Naive thymus-derived CD4-positive, alpha-beta T cell (primary cell): ENCODE results near the gene RHEX. TPM values are rescaled to one million over a fixed set of nuclear protein-coding genes. Genes with fewer than 3 reads are reported as not detected.

Experiments
- ATAC-seq: fragments of 150-1000 bp; cut with Tn5 transposase; 2 replicates; pipeline ENCODE4 v1.10.0; 2021; ENCODE audit warnings: mild to moderate bottlenecking, moderate library complexity
- CTCF ChIA-PET: fragments of 350-600 bp; sonication (Branson Sonifier 250); formaldehyde crosslinking; loops from one replicate; lab custom pipeline; 2021; ENCODE audit warnings: antibody characterized with exemption; lab: Charles Lee
- POLR2A ChIA-PET: fragments of 350-600 bp; sonication (Branson Sonifier 250); formaldehyde crosslinking; loops from one replicate; lab custom pipeline; 2021; ENCODE audit warnings: antibody characterized with exemption, inconsistent platforms; lab: Charles Lee
- DNase-seq, 9 donors: peaks; one replicate each; pipeline versions ENCODE4 v3.0.0 to v3.0.0-alpha.2; 2020 to 2022; ENCODE audit warnings: mixed read lengths in 1 of 9
- H3K27ac ChIP-seq: one replicate; pipeline ENCODE4 v1.7.0; 2013; ENCODE audit warnings: mild to moderate bottlenecking, low read depth, low read length, moderate library complexity
- H3K27me3 ChIP-seq, 2 donors: one replicate each; pipeline ENCODE4 v1.7.0; 2013; ENCODE audit warnings: low read length in 2 of 2, mild to moderate bottlenecking in 2 of 2, moderate library complexity in 2 of 2; ENCODE audit not compliant: control insufficient read depth in 2 of 2, insufficient read depth in 2 of 2
- H3K36me3 ChIP-seq, 3 experiments: 1 replicate in 2 of 3; 2 replicates in 1 of 3; pipeline ENCODE4 v1.7.0; 2013; ENCODE audit warnings: low read length in 3 of 3, mild to moderate bottlenecking in 3 of 3, moderate library complexity in 1 of 3; ENCODE audit not compliant: insufficient read depth in 3 of 3, control insufficient read depth in 2 of 3
- H3K4me1 ChIP-seq, 2 donors: one replicate each; pipeline ENCODE4 v1.7.0; 2013; ENCODE audit warnings: low read length in 2 of 2, mild to moderate bottlenecking in 2 of 2, moderate library complexity in 1 of 2; ENCODE audit not compliant: control insufficient read depth in 2 of 2, insufficient read depth in 2 of 2
- H3K4me3 ChIP-seq: 2 replicates; pipeline ENCODE4 v1.7.0; 2013; ENCODE audit warnings: mild to moderate bottlenecking, low read length
- H3K9me3 ChIP-seq, 3 experiments: 1 replicate in 2 of 3; 2 replicates in 1 of 3; pipeline ENCODE4 v1.7.0; 2013; ENCODE audit warnings: low read length in 3 of 3; ENCODE audit not compliant: control insufficient read depth in 2 of 3
- H3K27ac Mint-ChIP-seq, 9 donors: one replicate each; pipeline ENCODE4 v1.8.0; 2020 to 2022; ENCODE audit warnings: mixed read lengths in 9 of 9, mild to moderate bottlenecking in 8 of 9, moderate library complexity in 5 of 9, inconsistent platforms in 2 of 9
- H3K27me3 Mint-ChIP-seq, 5 donors: one replicate each; pipeline ENCODE4 v1.8.0; 2021 to 2022; ENCODE audit warnings: mixed read lengths in 5 of 5, mild to moderate bottlenecking in 1 of 5
- H3K36me3 Mint-ChIP-seq, 5 donors: one replicate each; pipeline ENCODE4 v1.8.0; 2020 to 2022; ENCODE audit warnings: mixed read lengths in 5 of 5, mild to moderate bottlenecking in 3 of 5, inconsistent platforms in 1 of 5
- H3K4me1 Mint-ChIP-seq, 7 donors: one replicate each; pipeline ENCODE4 v1.8.0; 2020 to 2022; ENCODE audit warnings: mixed read lengths in 7 of 7, mild to moderate bottlenecking in 3 of 7, inconsistent platforms in 1 of 7
- H3K4me3 Mint-ChIP-seq, 10 donors: one replicate each; pipeline ENCODE4 v1.8.0; 2020 to 2022; ENCODE audit warnings: mild to moderate bottlenecking in 10 of 10, mixed read lengths in 10 of 10, moderate library complexity in 6 of 10, inconsistent platforms in 2 of 10
- H3K9me3 Mint-ChIP-seq, 11 donors: one replicate each; pipeline ENCODE4 v1.8.0; 2020 to 2022; ENCODE audit warnings: mixed read lengths in 11 of 11, mild to moderate bottlenecking in 4 of 11, inconsistent platforms in 1 of 11, moderate library complexity in 1 of 11
- intact Hi-C, 2 donors: fragments of 100-400 bp; cut with micrococcal nuclease; formaldehyde crosslinking; loops; one replicate each; pipeline ENCODE4 v1.15.1; 2023
- polyA plus RNA-seq, 2 donors: library from polyadenylated mRNA; unstranded; fragments of 300-500 nt; fragmentation: Illumina TruSeq; gene quantifications; one replicate each; pipeline ENCODE4 v1.2.3, GENCODE V29; 2021
- total RNA-seq, 6 experiments: library from RNA in 5 of 6; stranded (reverse) in 5 of 6; gene quantifications; 1 replicate in 5 of 6; 2 replicates in 1 of 6; pipeline ENCODE4 v1.2.3 and lab custom pipeline; 2021 to 2026

RHEX gene
- total and polyA plus RNA-seq, 7 experiments from 2014 or later: 0.22 to 2.8 (median 0.72) TPM; not detected in 3

- Mint-ChIP-seq H3K27me3 (peaks cover 13 to 51% (median 39%) of the 10 kb centered on the region in 5 donors), H3K4me1 (no peaks in the 10 kb centered on the region), H3K36me3 (no peaks in the 10 kb centered on the region), H3K4me3 (no peak overlapping the region), H3K9me3 (peaks cover 0 to 5% (median 0%) of the 10 kb centered on the region in 11 donors), H3K27ac (no peak overlapping the region)
- ChIA-PET POLR2A (no interaction called here), CTCF (no interaction called here)
- no peak overlapping the region for H3K27ac ChIP-seq
- H3K4me1 ChIP-seq: no peaks in the 10 kb centered on the region
- H3K9me3 ChIP-seq: no peaks in the 10 kb centered on the region
- no peaks in the 10 kb centered on the region for H3K27me3 ChIP-seq
- DNase-seq (no peak), ATAC-seq (peak; percentile 54)
- H3K4me3 ChIP-seq: no peak overlapping the region
- no peaks in the 10 kb centered on the region for H3K36me3 ChIP-seq
- intact Hi-C loops: no loop called here
These were observed 75.2 kb downstream of the RHEX start for GRCh38 chr1:206128196-206128595.

DNA sequence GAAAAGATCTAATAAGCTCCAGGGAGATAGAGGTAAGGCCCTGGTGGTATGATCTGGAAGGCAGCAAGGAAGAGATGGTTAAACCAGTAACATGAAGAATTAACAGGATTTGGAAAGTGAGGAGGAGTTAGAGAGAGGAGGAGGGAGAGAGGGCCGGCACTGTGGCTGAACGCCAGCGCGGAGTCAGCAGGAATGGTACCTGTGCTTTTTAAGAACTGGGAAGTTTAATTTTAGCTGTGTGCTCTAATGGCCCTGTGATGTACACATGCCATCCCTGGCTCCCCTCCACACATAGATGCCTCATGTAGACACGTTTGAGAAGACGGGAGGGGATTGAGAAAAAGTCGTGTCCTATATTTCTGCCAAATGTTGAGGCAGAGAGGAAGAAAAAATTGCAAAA lies 78.1 kb downstream of the RHEX start:
- Mint-ChIP-seq H3K4me3 (no peak overlapping the region), H3K9me3 (peaks cover 0 to 2% (median 0%) of the 10 kb centered on the region in 11 donors), H3K27ac (no peak overlapping the region), H3K36me3 (no peaks in the 10 kb centered on the region), H3K27me3 (peaks cover 13 to 46% (median 17%) of the 10 kb centered on the region in 5 donors), H3K4me1 (no peaks in the 10 kb centered on the region)
- no peak for ATAC-seq
- POLR2A ChIA-PET: no interaction called here
- CTCF ChIA-PET: no interaction called here
- intact Hi-C loops: no loop called here
- Histone ChIP-seq H3K27me3 (no peaks in the 10 kb centered on the region), H3K4me3 (no peak overlapping the region), H3K9me3 (no peaks in the 10 kb centered on the region), H3K36me3 (no peaks in the 10 kb centered on the region), H3K27ac (no peak overlapping the region), H3K4me1 (no peaks in the 10 kb centered on the region)
- DNase-seq: no peak

DNA sequence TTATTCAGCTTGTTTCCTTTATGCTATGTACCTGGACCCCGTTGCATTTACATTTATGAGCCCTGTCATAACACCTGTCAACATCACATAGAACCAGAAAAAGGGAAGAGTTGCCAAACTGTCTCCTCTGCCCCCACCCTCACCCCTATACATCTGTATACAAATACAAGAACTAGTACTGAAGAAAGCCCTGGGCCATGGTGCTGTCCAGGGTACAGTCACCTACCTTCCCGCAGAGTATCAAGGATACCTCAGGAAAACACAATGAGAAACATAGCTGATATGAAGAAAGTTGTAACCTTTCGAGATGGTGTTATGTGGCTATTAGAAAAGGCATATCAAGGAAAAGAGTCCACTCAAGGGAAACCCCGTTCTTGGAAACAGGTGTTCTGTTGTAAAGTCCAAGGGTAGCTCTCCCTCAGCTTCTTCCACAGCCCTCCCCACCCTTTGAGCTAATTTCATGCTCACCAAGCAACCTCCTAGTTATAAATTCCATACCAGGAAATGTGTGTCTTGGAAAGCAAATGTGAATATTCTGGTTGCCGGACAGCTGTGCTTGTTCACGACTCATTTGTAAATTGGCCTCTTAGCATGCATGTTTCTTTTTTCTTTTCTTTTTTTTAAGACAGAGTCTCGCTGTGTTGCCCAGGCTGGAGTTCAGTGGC lies 80.9 kb downstream of the RHEX start:
- intact Hi-C loops: no loop called here
- Mint-ChIP-seq H3K9me3 (no peaks in the 10 kb centered on the region), H3K27me3 (peaks cover 7 to 46% (median 11%) of the 10 kb centered on the region in 5 donors), H3K36me3 (no peaks in the 10 kb centered on the region), H3K27ac (no peak overlapping the region), H3K4me1 (no peaks in the 10 kb centered on the region), H3K4me3 (no peak overlapping the region)
- DNase-seq: no peak
- ChIA-PET POLR2A (no interaction called here), CTCF (interaction anchor here (0.6 kb wide), 1 partner anchor 1663 kb away, joined by 4 read pairs; no protein-coding TSS in a partner anchor)
- no peak overlapping the region for H3K4me3 ChIP-seq
- no peaks in the 10 kb centered on the region for H3K4me1 ChIP-seq
- no peaks in the 10 kb centered on the region for H3K27me3 ChIP-seq
- no peaks in the 10 kb centered on the region for H3K36me3 ChIP-seq
- no peaks in the 10 kb centered on the region for H3K9me3 ChIP-seq
- ATAC-seq: no peak
- H3K27ac ChIP-seq: no peak overlapping the region

DNA sequence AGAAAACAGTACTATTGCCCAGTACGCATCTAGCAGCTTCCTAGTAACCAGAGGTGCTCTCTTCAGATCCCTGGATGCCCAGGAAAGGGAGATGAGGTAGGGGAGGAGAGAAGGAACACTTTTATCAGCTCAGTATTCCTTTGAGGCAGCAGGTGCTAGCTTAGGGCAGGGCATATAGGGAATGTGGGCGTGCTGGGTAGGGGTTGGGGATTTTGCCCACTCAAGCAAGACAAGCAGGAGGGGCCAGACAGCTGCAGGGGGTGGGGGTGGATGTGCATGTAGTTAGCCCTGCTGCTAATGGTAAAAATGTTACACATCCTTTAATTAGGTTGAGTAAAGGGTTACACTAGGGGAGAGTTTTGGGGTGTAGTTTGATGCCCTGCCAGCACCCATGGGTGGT lies 82.3 kb downstream of the RHEX start:
- Mint-ChIP-seq H3K9me3 (no peaks in the 10 kb centered on the region), H3K4me3 (no peak overlapping the region), H3K36me3 (no peaks in the 10 kb centered on the region), H3K27ac (no peak overlapping the region), H3K27me3 (peaks cover 10 to 49% (median 21%) of the 10 kb centered on the region in 5 donors), H3K4me1 (no peaks in the 10 kb centered on the region)
- ChIA-PET POLR2A (no interaction called here), CTCF (interaction anchor here (1.0 kb wide), 1 partner anchor 158 kb away, joined by 3 read pairs; no protein-coding TSS in a partner anchor)
- no peak for DNase-seq
- H3K27me3 ChIP-seq: no peaks in the 10 kb centered on the region
- no peaks in the 10 kb centered on the region for H3K9me3 ChIP-seq
- intact Hi-C loops: no loop called here
- no peak overlapping the region for H3K4me3 ChIP-seq
- no peak overlapping the region for H3K27ac ChIP-seq
- no peaks in the 10 kb centered on the region for H3K36me3 ChIP-seq
- no peak for ATAC-seq
- H3K4me1 ChIP-seq: no peaks in the 10 kb centered on the region

- CTCF ChIA-PET: no interaction called here
- no peak for ATAC-seq
- no peak overlapping the region for H3K27ac Mint-ChIP-seq
These were observed 83.3 kb downstream of the RHEX start for GRCh38 chr1:206136241-206136640.

DNA sequence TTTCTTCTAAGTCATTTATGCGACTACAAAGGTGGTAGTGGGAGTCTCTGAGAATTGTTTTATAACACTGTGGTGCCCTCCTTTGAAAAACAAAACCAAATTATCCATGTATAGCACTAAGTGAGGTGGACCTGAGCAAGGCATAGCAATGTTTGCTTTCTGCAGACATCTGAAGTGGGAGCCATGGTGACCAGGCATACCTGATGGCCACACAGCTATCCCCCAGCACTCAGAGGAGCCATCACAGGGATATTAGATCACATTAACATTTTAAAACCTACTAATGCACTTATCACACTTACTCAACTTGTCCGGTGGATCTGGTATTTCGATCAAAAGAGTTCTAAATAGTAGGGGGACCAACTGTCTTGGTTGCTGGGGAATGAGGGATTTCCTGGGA lies 89.0 kb downstream of the RHEX start:
- ChIA-PET POLR2A (no interaction called here), CTCF (no interaction called here)
- Histone ChIP-seq H3K9me3 (no peaks in the 10 kb centered on the region), H3K27ac (no peak overlapping the region), H3K36me3 (no peaks in the 10 kb centered on the region), H3K4me3 (no peak overlapping the region), H3K4me1 (no peaks in the 10 kb centered on the region), H3K27me3 (no peaks in the 10 kb centered on the region)
- ATAC-seq (no peak), DNase-seq (no peak)
- Mint-ChIP-seq H3K27me3 (peaks cover 9 to 71% (median 20%) of the 10 kb centered on the region in 5 donors), H3K36me3 (no peaks in the 10 kb centered on the region), H3K4me1 (peaks cover 0 to 11% (median 6%) of the 10 kb centered on the region in 7 donors), H3K27ac (no peak overlapping the region), H3K4me3 (no peak overlapping the region), H3K9me3 (no peaks in the 10 kb centered on the region)
- intact Hi-C loops: no loop called here

More at GRCh38 chr1:206136241-206136640, 83.3 kb downstream of the RHEX start:
- no peaks in the 10 kb centered on the region for H3K36me3 ChIP-seq
- DNase-seq: no peak
- no peaks in the 10 kb centered on the region for H3K4me1 ChIP-seq
- no peaks in the 10 kb centered on the region for H3K9me3 ChIP-seq
- POLR2A ChIA-PET: no interaction called here
- peaks cover 13 to 57% (median 21%) of the 10 kb centered on the region in 5 donors for H3K27me3 Mint-ChIP-seq
- intact Hi-C loops: no loop called here
- H3K9me3 Mint-ChIP-seq: no peaks in the 10 kb centered on the region
- H3K27ac ChIP-seq: no peak overlapping the region
- H3K36me3 Mint-ChIP-seq: no peaks in the 10 kb centered on the region
- no peaks in the 10 kb centered on the region for H3K27me3 ChIP-seq
- H3K4me3 Mint-ChIP-seq: no peak overlapping the region
- no peak overlapping the region for H3K4me3 ChIP-seq
- H3K4me1 Mint-ChIP-seq: peaks cover 0 to 6% (median under 1%) of the 10 kb centered on the region in 7 donors

- no peak overlapping the region for H3K27ac ChIP-seq
- ATAC-seq (no peak), DNase-seq (no peak)
- H3K4me3 ChIP-seq: no peak overlapping the region
- H3K9me3 Mint-ChIP-seq: no peaks in the 10 kb centered on the region
- no peaks in the 10 kb centered on the region for H3K36me3 ChIP-seq
- H3K36me3 Mint-ChIP-seq: no peaks in the 10 kb centered on the region
- no peaks in the 10 kb centered on the region for H3K9me3 ChIP-seq
- CTCF ChIA-PET: interaction anchor here (0.5 kb wide), 1 partner anchor 1640 kb away, joined by 3 read pairs; no protein-coding TSS in a partner anchor
- H3K4me1 ChIP-seq: no peaks in the 10 kb centered on the region
- no peak overlapping the region for H3K27ac Mint-ChIP-seq
- H3K27me3 Mint-ChIP-seq: peaks cover 9 to 75% (median 20%) of the 10 kb centered on the region in 5 donors
- no peak overlapping the region for H3K4me3 Mint-ChIP-seq
- peaks cover 0 to 11% (median 6%) of the 10 kb centered on the region in 7 donors for H3K4me1 Mint-ChIP-seq
- POLR2A ChIA-PET: no interaction called here
- intact Hi-C loops: no loop called here
- no peaks in the 10 kb centered on the region for H3K27me3 ChIP-seq
These were observed 89.8 kb downstream of the RHEX start for GRCh38 chr1:206142770-206143169.
